HG03520 (cell line): Measurements from ENCODE around the gene SMARCC1.

Experiments
- ATAC-seq: cut with Tn5 transposase; IDR thresholded peaks from one replicate; pipeline ENCODE4 v1.9.1; 2021; ENCODE audit warnings: mild to moderate bottlenecking, moderate library complexity; ENCODE audit not compliant: unreplicated experiment

SMARCC1 gene

GRCh38 chr3:47636225-47636624 is 145.5 kb downstream of the SMARCC1 start:
- ATAC-seq, result no peak

GRCh38 chr3:47635536-47635935 is 146.2 kb downstream of the SMARCC1 start:
- no peak for ATAC-seq

DNA sequence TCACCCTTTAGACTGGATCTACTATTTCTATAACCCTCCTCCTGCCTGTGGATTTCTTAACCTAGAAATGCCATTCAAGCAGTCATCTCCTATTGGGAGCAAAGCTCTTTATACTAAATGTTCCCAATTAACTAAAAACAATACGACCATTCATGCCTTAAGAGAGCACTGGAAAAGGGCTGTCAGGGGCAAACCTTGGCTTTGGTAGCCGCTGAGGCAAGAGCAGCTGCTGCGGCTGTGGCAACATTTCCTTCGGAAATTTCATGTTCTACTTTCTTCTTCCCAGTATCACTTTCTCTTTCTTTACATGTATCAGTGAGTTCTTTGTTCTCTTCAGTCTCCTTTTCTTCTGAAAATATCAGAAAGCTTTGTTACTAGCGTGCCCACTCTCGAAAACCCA is 146.7 kb downstream of the SMARCC1 start:
- ATAC-seq, result no peak

DNA sequence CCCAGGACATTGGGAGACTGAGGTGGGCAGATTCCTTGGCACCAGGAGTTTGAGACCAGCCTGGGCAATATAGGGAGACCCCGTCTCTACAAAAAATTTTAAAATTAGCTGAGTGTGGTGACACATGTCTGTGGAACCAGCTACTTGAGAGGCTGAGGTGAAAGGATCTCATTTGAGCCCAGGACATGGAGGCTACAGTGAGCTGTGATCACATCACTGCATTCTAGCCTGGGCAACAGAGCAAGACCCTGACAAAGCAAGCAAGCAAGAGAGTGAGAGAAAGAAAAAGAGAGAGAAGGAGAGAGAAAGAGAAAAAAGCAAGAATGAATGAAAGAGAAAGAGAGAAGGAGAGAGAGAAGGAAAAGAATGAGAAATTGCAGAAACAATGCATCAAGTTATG is 150.9 kb downstream of the SMARCC1 start:
- no peak for ATAC-seq

- ATAC-seq, result no peak
Observed at GRCh38 chr3:47629770-47630169, 151.9 kb downstream of the SMARCC1 start.

GRCh38 chr3:47628426-47628825 is 153.3 kb downstream of the SMARCC1 start:
- no peak for ATAC-seq

- no peak for ATAC-seq
Observed at GRCh38 chr3:47622671-47623461, 158.8 kb downstream of the SMARCC1 start.

GRCh38 chr3:47617086-47618010 is 164.3 kb downstream of the SMARCC1 start:
- ATAC-seq, result no peak

DNA sequence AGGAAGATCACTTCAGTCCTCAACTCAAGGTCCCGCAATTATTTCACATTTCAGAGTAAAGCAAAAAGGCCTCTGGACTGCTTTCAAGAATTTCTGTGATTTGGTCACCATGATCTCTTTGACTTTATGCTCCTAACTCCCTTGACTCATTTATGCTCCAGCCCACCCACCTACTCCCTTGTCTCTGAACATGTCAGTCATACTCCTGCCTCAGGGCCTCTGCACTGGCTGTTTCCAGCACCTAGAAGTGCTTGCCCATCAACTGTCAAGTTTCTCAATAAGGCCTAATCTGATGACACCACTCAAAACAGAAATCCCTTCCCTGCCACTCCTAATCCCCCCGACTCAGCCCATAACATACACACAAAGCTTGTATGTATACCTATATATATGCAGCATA is 166.9 kb downstream of the SMARCC1 start:
- no peak for ATAC-seq

- ATAC-seq, result no peak
Observed at GRCh38 chr3:47613722-47614121, 168.0 kb downstream of the SMARCC1 start.

DNA sequence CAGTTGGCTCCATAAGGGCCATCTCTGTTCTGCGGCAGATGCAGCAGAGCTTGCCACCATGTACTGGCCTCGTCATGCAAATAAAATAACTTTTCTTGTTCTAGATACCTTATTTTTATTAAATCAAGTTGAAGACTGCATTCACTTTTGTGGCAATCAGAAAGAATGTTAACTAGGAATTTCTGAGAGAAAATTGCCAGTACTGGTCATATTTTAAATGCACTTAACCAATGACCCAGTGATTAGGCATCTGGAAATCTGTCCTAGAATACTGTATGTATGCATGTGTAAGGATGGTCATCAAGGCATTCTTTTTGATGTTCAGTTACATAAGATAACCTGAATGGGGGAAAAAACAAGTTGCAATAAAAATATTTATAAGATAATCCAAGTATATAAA is 168.8 kb downstream of the SMARCC1 start:
- no peak for ATAC-seq

DNA sequence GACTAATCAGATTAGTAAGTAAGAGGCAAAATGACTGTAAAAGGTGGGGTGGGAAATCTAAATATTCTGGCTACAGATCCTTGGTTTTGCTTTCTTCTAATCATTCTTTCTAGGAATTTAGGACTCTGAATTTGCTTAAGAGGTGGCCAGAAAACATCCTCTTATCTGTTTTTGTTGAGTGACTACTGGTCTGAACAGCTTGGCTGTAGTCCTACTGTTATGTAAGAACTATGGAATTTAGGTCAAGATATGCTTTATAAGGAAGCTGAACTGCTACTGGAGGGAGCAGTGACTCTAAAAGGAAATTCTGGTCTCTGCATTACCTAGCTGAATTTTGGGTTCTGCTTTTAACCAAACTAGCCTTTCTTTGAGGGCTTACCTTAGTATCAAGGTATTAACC is 169.5 kb downstream of the SMARCC1 start:
- no peak for ATAC-seq

DNA sequence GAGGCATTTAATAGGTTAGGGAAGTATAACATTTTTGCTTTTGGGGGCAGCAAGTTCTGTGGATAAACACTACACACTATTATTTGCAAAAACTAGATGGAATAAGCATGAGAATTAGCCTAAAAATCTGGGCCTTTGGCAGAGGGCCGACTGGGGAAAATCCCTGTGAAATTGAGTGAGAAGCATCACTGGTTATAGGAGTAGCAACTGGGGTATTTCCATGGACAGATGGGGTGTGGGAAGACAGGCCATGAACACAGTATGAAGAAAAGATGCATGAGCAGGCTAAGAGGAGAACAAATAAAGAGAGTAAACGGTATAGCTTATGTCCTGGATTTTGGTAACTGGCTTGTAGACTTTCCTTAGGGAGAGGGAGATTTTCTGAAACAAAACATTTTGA is 170.1 kb downstream of the SMARCC1 start:
- no peak for ATAC-seq

DNA sequence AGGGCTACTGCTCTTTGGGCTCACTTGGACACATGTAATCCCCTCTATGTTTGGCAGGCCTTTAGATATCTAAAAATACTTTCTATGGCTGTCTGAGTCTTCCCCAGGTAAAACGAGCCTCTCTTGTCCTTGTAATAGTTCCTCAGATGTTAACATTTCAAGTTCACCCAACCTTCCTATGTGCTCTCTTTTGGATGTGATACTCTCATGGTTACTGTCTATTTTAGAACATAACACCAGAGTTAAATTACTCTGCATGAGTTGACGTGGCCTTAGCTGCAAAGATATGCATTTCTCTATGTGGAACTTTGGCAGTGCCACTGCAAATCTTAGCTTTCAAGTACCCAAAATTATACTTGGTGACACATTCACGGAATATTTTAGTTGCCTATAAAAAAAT is 171.1 kb downstream of the SMARCC1 start:
- ATAC-seq, result no peak

- no peak for ATAC-seq
Observed at GRCh38 chr3:47607335-47607734, 174.4 kb downstream of the SMARCC1 start.

DNA sequence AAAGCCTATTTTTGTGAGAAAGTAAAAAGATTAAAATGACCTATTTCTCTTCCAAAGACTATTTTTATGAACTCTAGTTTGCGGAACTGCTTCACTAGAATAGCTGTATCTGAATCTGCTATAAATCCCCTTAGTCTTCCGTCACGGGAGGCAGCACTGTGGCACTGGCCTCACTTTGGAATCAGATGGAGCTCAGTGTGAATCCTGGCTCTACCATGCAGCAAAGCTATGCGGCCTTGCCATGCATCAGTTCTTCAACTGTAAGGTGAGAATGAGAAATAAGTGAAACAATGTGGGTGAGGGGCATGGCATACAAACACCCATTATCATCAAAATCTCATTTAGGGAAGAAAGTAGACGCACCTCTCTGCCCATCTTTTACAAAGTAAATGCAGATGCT is 175.5 kb downstream of the SMARCC1 start:
- ATAC-seq, result no peak

DNA sequence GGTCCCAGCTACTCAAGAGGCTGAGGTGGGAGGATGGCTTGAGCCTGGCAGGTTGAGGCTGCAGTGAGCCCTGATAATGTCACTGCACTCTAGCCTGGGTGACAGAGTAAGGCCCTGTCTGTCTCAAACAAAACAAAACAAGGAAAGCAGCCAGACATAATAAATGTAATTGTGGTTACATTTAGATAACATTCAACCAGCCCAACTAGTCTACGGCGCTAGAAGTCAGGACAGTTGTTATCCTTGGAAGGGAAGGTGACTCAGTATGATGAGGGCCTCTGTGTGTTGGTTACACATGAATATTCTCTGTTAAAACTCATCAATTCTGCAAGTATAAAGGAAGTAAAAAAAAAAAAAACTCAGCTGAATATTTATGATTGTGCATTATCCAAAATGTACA is 176.0 kb downstream of the SMARCC1 start:
- ATAC-seq, result no peak

- no peak for ATAC-seq
Observed at GRCh38 chr3:47604145-47604544, 177.5 kb downstream of the SMARCC1 start.

DNA sequence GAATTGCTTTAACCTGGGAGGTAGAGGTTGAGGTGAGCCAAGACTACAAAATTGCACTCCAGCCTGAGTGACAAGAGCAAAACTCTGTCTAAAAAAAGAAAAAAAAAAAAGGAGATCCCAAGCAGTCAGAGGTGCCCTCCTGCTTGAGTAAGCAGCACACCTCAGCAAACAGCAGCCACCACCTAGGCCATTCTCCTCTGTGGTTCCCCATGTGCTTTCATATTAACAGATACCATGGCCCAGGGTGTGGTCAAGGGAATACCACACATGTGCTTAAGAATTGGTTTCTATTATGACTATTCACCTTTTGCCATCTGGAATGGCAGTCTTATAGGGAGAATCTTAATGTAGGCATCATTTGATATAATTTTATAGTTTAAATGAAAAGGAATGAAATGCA is 178.4 kb downstream of the SMARCC1 start:
- ATAC-seq, result no peak

DNA sequence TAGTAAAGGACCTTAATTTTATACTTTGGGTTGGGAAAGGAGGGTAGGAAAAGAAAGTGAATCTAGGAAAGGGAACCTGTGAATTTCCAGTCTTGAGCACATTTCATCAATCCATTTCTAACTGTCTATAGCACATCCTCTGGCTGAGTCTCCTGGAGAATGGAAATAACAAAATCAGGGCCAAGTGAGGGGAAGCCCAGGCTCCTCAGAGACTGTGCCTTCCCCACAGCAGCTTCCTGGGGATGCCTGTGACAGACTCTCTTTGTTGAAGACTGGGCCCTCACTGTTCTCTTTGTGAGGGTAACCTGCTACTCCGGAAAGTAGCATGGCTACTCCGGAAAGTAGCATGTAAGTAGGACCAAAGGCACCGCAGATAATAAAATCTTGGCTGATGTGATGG is 180.4 kb downstream of the SMARCC1 start:
- ATAC-seq, result no peak

- ATAC-seq, result no peak
Observed at GRCh38 chr3:47594792-47595191, 186.9 kb downstream of the SMARCC1 start.
